ENCODE results near the gene POMGNT2.

- no peak for TF ChIP-seq CTCF (IDR thresholded peaks at IDR 0.05 in 4 of 5, conservative IDR thresholded peaks at IDR 0.05 in 1 of 5)
- TF ChIP-seq POLR2A (IDR thresholded peaks at IDR 0.05): no peak
Observed at GRCh38 chr3:43031485-43031884, 74.4 kb downstream of the POMGNT2 start.

All from gastrocnemius medialis (tissue), 4 donors.